Left forelimb (tissue), 1 donor: ENCODE results near the gene SIAH1.
"Not testable (repeated sequence)": the region's sequence is repeated elsewhere in the genome, so short reads cannot be mapped to it uniquely, and the experiment has no call there.

Experiments used
- DNase-seq: peaks from one replicate; pipeline ENCODE4 v3.0.0-alpha.2; 2018; ENCODE audit warnings: low spot score

The SIAH1 gene

GRCh38 chr16:48393485-48394354 is 8.5 kb upstream of the SIAH1 start:
- DNase-seq = no peak

GRCh38 chr16:48392407-48392806 is 7.2 kb upstream of the SIAH1 start:
- DNase-seq = no peak

- no peak for DNase-seq
These were observed 1.5 kb upstream of the SIAH1 start for GRCh38 chr16:48386559-48387312.

GRCh38 chr16:48384520-48385252 is 527 bp downstream of the SIAH1 start:
- peak; percentile 80 for DNase-seq

- no peak for DNase-seq
These were observed 1.2 kb downstream of the SIAH1 start for GRCh38 chr16:48383877-48384519.

- no peak for DNase-seq
These were observed 2.0 kb downstream of the SIAH1 start for GRCh38 chr16:48383009-48383876.

- DNase-seq = no peak
These were observed 3.1 kb downstream of the SIAH1 start for GRCh38 chr16:48382131-48382530.

- no peak for DNase-seq
These were observed 4.0 kb downstream of the SIAH1 start for GRCh38 chr16:48381201-48381600.

GRCh38 chr16:48378836-48379235 is 6.4 kb downstream of the SIAH1 start:
- no peak for DNase-seq

GRCh38 chr16:48378276-48378675 is 6.9 kb downstream of the SIAH1 start:
- no peak for DNase-seq

- DNase-seq = not testable (repeated sequence)
These were observed 7.9 kb downstream of the SIAH1 start for GRCh38 chr16:48377301-48377700.

GRCh38 chr16:48374255-48374654 is 11.0 kb downstream of the SIAH1 start:
- DNase-seq = no peak

GRCh38 chr16:48373258-48374029 is 11.8 kb downstream of the SIAH1 start:
- DNase-seq = no peak

- DNase-seq = no peak
These were observed 12.5 kb downstream of the SIAH1 start for GRCh38 chr16:48372744-48373143.

- no peak for DNase-seq
These were observed 13.8 kb downstream of the SIAH1 start for GRCh38 chr16:48371393-48371780.

GRCh38 chr16:48370668-48371392 is 14.4 kb downstream of the SIAH1 start:
- DNase-seq = not testable (repeated sequence)

- DNase-seq = no peak
These were observed 15.0 kb downstream of the SIAH1 start for GRCh38 chr16:48370229-48370628.

GRCh38 chr16:48369765-48370164 is 15.4 kb downstream of the SIAH1 start:
- DNase-seq = no peak

- DNase-seq = no peak
These were observed 17.7 kb downstream of the SIAH1 start for GRCh38 chr16:48367441-48368049.
